GM19468 (cell line): ENCODE measurements around the gene THRB.
"Not testable (repeated sequence)": the region's sequence is repeated elsewhere in the genome, so short reads cannot be mapped to it uniquely, and the experiment has no call there.

Source experiments
- ATAC-seq: cut with Tn5 transposase; IDR thresholded peaks from one replicate; pipeline ENCODE4 v1.9.1; 2021; ENCODE audit warnings: mild to moderate bottlenecking, moderate library complexity, moderate number of reproducible peaks; ENCODE audit not compliant: unreplicated experiment; ENCODE audit errors: extremely low read depth

Gene THRB

GRCh38 chr3:24454856-24455255, 39.8 kb downstream of the THRB start:
- ATAC-seq, result no peak

GRCh38 chr3:24454393-24454792, 40.3 kb downstream of the THRB start:
- no peak for ATAC-seq

- ATAC-seq, result no peak
These were observed 43.1 kb downstream of the THRB start for GRCh38 chr3:24451461-24452099.

GRCh38 chr3:24450160-24450907, 44.3 kb downstream of the THRB start:
- ATAC-seq, result no peak

- no peak for ATAC-seq
These were observed 46.8 kb downstream of the THRB start for GRCh38 chr3:24447836-24448235.

GRCh38 chr3:24446032-24446431, 48.6 kb downstream of the THRB start:
- ATAC-seq, result no peak

- no peak for ATAC-seq
These were observed 51.2 kb downstream of the THRB start for GRCh38 chr3:24443476-24443875.

GRCh38 chr3:24440760-24441464, 53.7 kb downstream of the THRB start:
- no peak for ATAC-seq

- ATAC-seq, result no peak
These were observed 55.6 kb downstream of the THRB start for GRCh38 chr3:24439021-24439420.

- ATAC-seq, result no peak
These were observed 57.3 kb downstream of the THRB start for GRCh38 chr3:24437326-24437725.

GRCh38 chr3:24435584-24435983, 59.1 kb downstream of the THRB start:
- ATAC-seq, result no peak

GRCh38 chr3:24434651-24435050, 60.0 kb downstream of the THRB start:
- ATAC-seq, result no peak

GRCh38 chr3:24433838-24434591, 60.6 kb downstream of the THRB start:
- ATAC-seq, result no peak

GRCh38 chr3:24432989-24433388, 61.7 kb downstream of the THRB start:
- no peak for ATAC-seq

- ATAC-seq, result no peak
These were observed 66.2 kb downstream of the THRB start for GRCh38 chr3:24428481-24428880.

GRCh38 chr3:24426896-24427295, 67.8 kb downstream of the THRB start:
- ATAC-seq, result no peak

- ATAC-seq, result not testable (repeated sequence)
These were observed 73.8 kb downstream of the THRB start for GRCh38 chr3:24420829-24421228.

GRCh38 chr3:24420224-24420623, 74.4 kb downstream of the THRB start:
- no peak for ATAC-seq

GRCh38 chr3:24419067-24419791, 75.4 kb downstream of the THRB start:
- ATAC-seq, result no peak

- ATAC-seq, result no peak
These were observed 76.9 kb downstream of the THRB start for GRCh38 chr3:24417730-24418129.
